Neuronal stem cell (in vitro differentiated cells): ENCODE data around the gene IL32.
"Not testable (repeated sequence)": the region's sequence is repeated elsewhere in the genome, so short reads cannot be mapped to it uniquely, and the experiment has no call there.

ENCODE experiments used
- DNase-seq: peaks from one replicate; pipeline ENCODE4 v3.0.0-alpha.2; 2013; ENCODE audit warnings: low spot score
- H2AFZ ChIP-seq: one replicate; pipeline ENCODE4 v1.6.1; 2013; ENCODE audit warnings: mild to moderate bottlenecking, low read length, inconsistent platforms
- H2AK5ac ChIP-seq: 2 replicates; pipeline ENCODE4 v1.6.1; 2013; ENCODE audit warnings: low read depth, mild to moderate bottlenecking, inconsistent platforms, low read length, moderate library complexity, mixed read lengths
- H2BK120ac ChIP-seq: 2 replicates; pipeline ENCODE4 v1.6.1; 2013; ENCODE audit warnings: low read depth, mild to moderate bottlenecking, inconsistent platforms, low read length, moderate library complexity, mixed read lengths
- H2BK12ac ChIP-seq: one replicate; pipeline ENCODE4 v1.6.1; 2013; ENCODE audit warnings: low read length, inconsistent platforms
- H2BK15ac ChIP-seq: 2 replicates; pipeline ENCODE4 v1.6.1; 2013; ENCODE audit warnings: mild to moderate bottlenecking, low read length, inconsistent platforms, mixed read lengths
- H2BK5ac ChIP-seq: one replicate; pipeline ENCODE4 v1.6.1; 2013; ENCODE audit warnings: inconsistent platforms, mild to moderate bottlenecking, low read length, moderate library complexity
- H3K14ac ChIP-seq: one replicate; pipeline ENCODE4 v1.6.1; 2013; ENCODE audit warnings: low read length, inconsistent platforms
- H3K18ac ChIP-seq: 2 replicates; pipeline ENCODE4 v1.6.1; 2013; ENCODE audit warnings: low read length, inconsistent platforms
- H3K23ac ChIP-seq: 2 replicates; pipeline ENCODE4 v1.6.1; 2013; ENCODE audit warnings: low read depth, mild to moderate bottlenecking, mixed read lengths, low read length, inconsistent platforms; ENCODE audit not compliant: poor library complexity
- H3K27ac ChIP-seq: replicated peaks from 3 replicates; pipeline ENCODE4 v1.5.1; 2013; ENCODE audit warnings: low read length, inconsistent platforms
- H3K27me3 ChIP-seq, 3 experiments: 2 replicates each; pipeline ENCODE4 v1.6.1; 2013; ENCODE audit warnings: low read length in 3 of 3, mild to moderate bottlenecking in 2 of 3, inconsistent platforms in 1 of 3, low read depth in 1 of 3, mixed read lengths in 1 of 3, moderate library complexity in 1 of 3; ENCODE audit not compliant: control insufficient read depth in 3 of 3, insufficient read depth in 3 of 3
- H3K36me3 ChIP-seq, 2 donors: replicated peaks in 1 of 2; 2 replicates each; pipeline ENCODE4 v1.6.1; 2013; ENCODE audit warnings: low read length in 2 of 2; ENCODE audit not compliant: control insufficient read depth in 2 of 2, insufficient read depth in 2 of 2
- H3K4ac ChIP-seq: 2 replicates; pipeline ENCODE4 v1.6.1; 2013; ENCODE audit warnings: inconsistent platforms, mild to moderate bottlenecking, low read length, moderate library complexity
- H3K4me1 ChIP-seq, 2 donors: 1 replicate in 1 of 2; 2 replicates in 1 of 2; pipeline ENCODE4 v1.6.1; 2013; ENCODE audit warnings: low read length in 2 of 2, low read depth in 1 of 2; ENCODE audit not compliant: control insufficient read depth in 2 of 2, insufficient read depth in 1 of 2
- H3K4me2 ChIP-seq: one replicate; pipeline ENCODE4 v1.6.1; 2013; ENCODE audit warnings: mild to moderate bottlenecking, low read length, inconsistent platforms; ENCODE audit not compliant: insufficient read depth, poor library complexity, severe bottlenecking
- H3K4me3 ChIP-seq, 2 donors: 2 replicates each; pipeline ENCODE4 v1.5.1; 2013; ENCODE audit warnings: low read length in 2 of 2, mild to moderate bottlenecking in 2 of 2, inconsistent platforms in 1 of 2, moderate library complexity in 1 of 2
- H3K79me1 ChIP-seq: one replicate; pipeline ENCODE4 v1.6.1; 2013; ENCODE audit warnings: low read depth, mild to moderate bottlenecking, inconsistent platforms, low read length, moderate library complexity
- H3K9ac ChIP-seq: one replicate; pipeline ENCODE4 v1.6.1; 2013; ENCODE audit warnings: mild to moderate bottlenecking, low read depth, low read length, inconsistent platforms; ENCODE audit not compliant: poor library complexity
- H3K9me3 ChIP-seq, 2 donors: replicated peaks in 1 of 2; 2 replicates each; pipeline versions ENCODE3 to v1.6.1; 2013; ENCODE audit warnings: low read length in 2 of 2, mild to moderate bottlenecking in 2 of 2, inconsistent platforms in 1 of 2, low read depth in 1 of 2, mixed read lengths in 1 of 2, moderate library complexity in 1 of 2; ENCODE audit not compliant: control insufficient read depth in 2 of 2, insufficient read depth in 1 of 2
- H4K8ac ChIP-seq: one replicate; pipeline ENCODE4 v1.6.1; 2013; ENCODE audit warnings: low read depth, mild to moderate bottlenecking, inconsistent platforms, low read length, moderate library complexity
- H4K91ac ChIP-seq: one replicate; pipeline ENCODE4 v1.6.1; 2013; ENCODE audit warnings: low read length, low read depth, mild to moderate bottlenecking, inconsistent platforms; ENCODE audit not compliant: poor library complexity
- WGBS, 2 donors: extraction: QIAGEN DNeasy Blood & Tissue Kit; methylation state at CpG; one replicate each; pipeline ENCODE4 v1.1.7; 2013; ENCODE audit warnings: missing lambda C conversion rate in 2 of 2, mixed read lengths in 1 of 2; ENCODE audit not compliant: insufficient read length in 2 of 2, insufficient replicate concordance in 1 of 2; ENCODE audit errors: extremely low coverage in 2 of 2; 5-methylcytosine and 5-hydroxymethylcytosine counted together

The IL32 gene

GRCh38 chr16:3065742-3066439 lies 451 bp downstream of the IL32 start:
- H2AFZ ChIP-seq = no peak overlapping the region
- H2BK12ac ChIP-seq = peak overlapping the region; percentile 42
- peaks cover 0 to 3% of the 10 kb centered on the region in 2 donors for H3K4me1 ChIP-seq
- no peak overlapping the region for H3K18ac ChIP-seq
- H3K4me2 ChIP-seq = no peak overlapping the region
- no peak overlapping the region for H3K23ac ChIP-seq
- H3K14ac ChIP-seq = no peak overlapping the region
- no peak overlapping the region for H3K4me3 ChIP-seq
- no peak overlapping the region for H2AK5ac ChIP-seq
- H4K8ac ChIP-seq = no peak overlapping the region
- no peak for DNase-seq
- H3K9ac ChIP-seq = no peak overlapping the region
- H2BK5ac ChIP-seq = peak overlapping the region; percentile 11
- H2BK15ac ChIP-seq = peak overlapping the region; percentile 59
- no peaks in the 10 kb centered on the region for H3K36me3 ChIP-seq
- H3K9me3 ChIP-seq = no peaks in the 10 kb centered on the region
- H2BK120ac ChIP-seq = no peak overlapping the region
- no peak overlapping the region for H3K27ac ChIP-seq
- H3K4ac ChIP-seq = no peak overlapping the region
- peaks cover 0 to 18% (median 0%) of the 10 kb centered on the region in 3 experiments for H3K27me3 ChIP-seq
- no peaks in the 10 kb centered on the region for H3K79me1 ChIP-seq
- H4K91ac ChIP-seq = peak overlapping the region; percentile 65
- no CpG with 5 or more reads among the region's 26 CpGs for WGBS, 2 donors

DNA sequence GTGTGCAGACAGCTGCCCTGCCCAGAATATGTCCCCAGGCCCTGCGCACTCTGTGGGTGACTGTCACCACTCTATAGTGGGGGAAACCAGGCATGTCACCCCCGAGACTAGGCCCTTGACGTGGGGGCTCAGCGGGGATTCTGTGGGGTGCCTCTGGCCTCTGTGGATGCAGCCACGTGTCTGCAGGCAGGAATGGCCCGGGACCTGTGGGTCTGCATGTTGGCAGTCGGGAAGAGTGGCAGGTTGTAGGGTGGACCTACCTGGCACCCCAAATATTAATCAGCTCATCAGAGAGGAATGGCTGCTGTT lies 954 bp downstream of the IL32 start:
- Histone ChIP-seq H3K4me1 (peaks cover 0 to 3% of the 10 kb centered on the region in 2 donors), H4K91ac (no peak overlapping the region), H3K27ac (no peak overlapping the region), H2AK5ac (no peak overlapping the region), H3K4me3 (no peak overlapping the region), H3K4me2 (no peak overlapping the region), H3K27me3 (peaks cover 0 to 23% (median 0%) of the 10 kb centered on the region in 3 experiments), H2AFZ (no peak overlapping the region), H3K23ac (no peak overlapping the region), H2BK15ac (no peak overlapping the region), H2BK12ac (no peak overlapping the region), H3K9ac (no peak overlapping the region), H3K14ac (no peak overlapping the region), H2BK120ac (no peak overlapping the region), H2BK5ac (no peak overlapping the region), H3K36me3 (no peaks in the 10 kb centered on the region), H4K8ac (no peak overlapping the region), H3K4ac (no peak overlapping the region), H3K79me1 (no peaks in the 10 kb centered on the region), H3K18ac (no peak overlapping the region), H3K9me3 (no peaks in the 10 kb centered on the region)
- no CpG with 5 or more reads among the region's 7 CpGs for WGBS, 2 donors
- DNase-seq = no peak

DNA sequence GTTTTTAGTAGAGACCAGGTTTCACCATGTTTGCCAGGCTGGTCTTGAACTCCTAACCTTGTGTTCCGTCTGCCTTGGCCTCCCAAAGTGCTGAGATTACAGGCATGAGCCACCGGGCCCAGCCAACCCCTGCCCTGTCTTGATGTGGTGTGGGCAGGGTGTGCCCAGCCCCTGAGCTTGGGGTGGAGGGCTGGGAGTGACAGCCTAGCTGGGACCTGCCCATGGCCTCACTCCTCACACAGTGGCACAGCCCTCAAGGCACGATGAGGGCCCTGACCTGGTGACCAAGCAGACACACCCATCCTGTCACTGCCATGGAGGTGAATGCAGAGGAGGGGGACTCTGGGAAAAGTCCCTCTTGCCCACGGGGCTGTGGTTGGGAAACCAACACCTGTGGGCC lies 3.0 kb downstream of the IL32 start:
- H2BK120ac ChIP-seq = no peak overlapping the region
- DNase-seq = no peak
- H3K9ac ChIP-seq = peak overlapping the region; percentile 2
- no peaks in the 10 kb centered on the region for H3K36me3 ChIP-seq
- H2BK15ac ChIP-seq = no peak overlapping the region
- no peak overlapping the region for H3K4ac ChIP-seq
- no peak overlapping the region for H2AK5ac ChIP-seq
- H2AFZ ChIP-seq = no peak overlapping the region
- no CpG with 5 or more reads among the region's 4 CpGs for WGBS, 2 donors
- no peaks in the 10 kb centered on the region for H3K9me3 ChIP-seq
- H3K4me3 ChIP-seq = peak overlapping the region in 1 of 2 donors; percentile 5
- no peak overlapping the region for H2BK5ac ChIP-seq
- no peak overlapping the region for H3K18ac ChIP-seq
- no peak overlapping the region for H4K91ac ChIP-seq
- peaks cover 0 to 3% of the 10 kb centered on the region in 2 donors for H3K4me1 ChIP-seq
- no peak overlapping the region for H3K14ac ChIP-seq
- H3K79me1 ChIP-seq = no peaks in the 10 kb centered on the region
- no peak overlapping the region for H2BK12ac ChIP-seq
- H4K8ac ChIP-seq = no peak overlapping the region
- H3K4me2 ChIP-seq = no peak overlapping the region
- no peak overlapping the region for H3K23ac ChIP-seq
- peaks cover 0 to 29% (median 0%) of the 10 kb centered on the region in 3 experiments for H3K27me3 ChIP-seq
- no peak overlapping the region for H3K27ac ChIP-seq

- not testable (repeated sequence) for H2BK5ac ChIP-seq, H2BK120ac ChIP-seq, H3K18ac ChIP-seq, H3K79me1 ChIP-seq, H3K9me3 ChIP-seq, H3K9ac ChIP-seq, H3K23ac ChIP-seq, H3K4ac ChIP-seq, H2AFZ ChIP-seq, H3K27ac ChIP-seq, H4K91ac ChIP-seq, H3K4me3 ChIP-seq, H2BK12ac ChIP-seq, H4K8ac ChIP-seq, H3K14ac ChIP-seq, H2BK15ac ChIP-seq, H3K36me3 ChIP-seq, DNase-seq, H3K4me1 ChIP-seq, H3K4me2 ChIP-seq, H2AK5ac ChIP-seq
- no CpG with 5 or more reads among the region's 11 CpGs for WGBS, 2 donors
- H3K27me3 ChIP-seq = peaks cover 0 to 34% (median 0%) of the 10 kb centered on the region in 3 experiments
Observed at GRCh38 chr16:3069146-3069545, 3.7 kb downstream of the IL32 start.
